GM13976 (cell line): Measurements from ENCODE around the gene AUTS2.

Experiments
- DNase-seq: peaks from one replicate; pipeline ENCODE4 v3.0.0; 2012; ENCODE audit warnings: low spot score
- in situ Hi-C: fragments of 300-500 bp; cut with MboI; formaldehyde crosslinking; loops from one replicate; pipeline ENCODE4 v1.12.0; 2022; ENCODE audit warnings: low sequenced_read_pairs, mixed read lengths, inconsistent platforms; ENCODE audit not compliant: unreplicated experiment
- TF ChIP-seq, protein P1 (sequence below): IDR thresholded peaks from 2 replicates; pipeline ENCODE4 v1.5.1; 2012; ENCODE audit warnings: borderline replicate concordance, mild to moderate bottlenecking; ENCODE audit not compliant: insufficient read depth; ENCODE audit errors: extremely low read depth, missing control alignments, control extremely low read depth

The AUTS2 gene

DNA sequence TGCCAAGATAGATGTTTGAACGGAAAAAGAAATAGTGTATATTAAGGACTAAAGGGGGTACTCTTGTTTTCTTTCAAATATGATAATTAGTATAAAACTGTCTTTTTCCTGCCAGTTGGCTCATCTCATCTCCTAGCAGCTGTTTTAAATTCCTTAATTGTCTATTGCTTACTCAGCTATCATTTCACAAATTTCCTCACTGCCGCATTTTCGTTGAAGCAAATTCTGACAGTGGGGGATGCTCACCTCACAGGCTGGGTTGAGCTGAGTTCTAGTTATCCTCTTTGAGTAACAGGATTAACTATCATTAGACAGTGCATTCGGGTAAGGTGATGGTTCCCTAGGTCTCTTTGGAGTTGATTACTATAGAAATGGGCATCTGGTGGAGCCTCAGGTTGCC lies 592.0 kb downstream of the AUTS2 start:
- TF ChIP-seq, protein P1, sequence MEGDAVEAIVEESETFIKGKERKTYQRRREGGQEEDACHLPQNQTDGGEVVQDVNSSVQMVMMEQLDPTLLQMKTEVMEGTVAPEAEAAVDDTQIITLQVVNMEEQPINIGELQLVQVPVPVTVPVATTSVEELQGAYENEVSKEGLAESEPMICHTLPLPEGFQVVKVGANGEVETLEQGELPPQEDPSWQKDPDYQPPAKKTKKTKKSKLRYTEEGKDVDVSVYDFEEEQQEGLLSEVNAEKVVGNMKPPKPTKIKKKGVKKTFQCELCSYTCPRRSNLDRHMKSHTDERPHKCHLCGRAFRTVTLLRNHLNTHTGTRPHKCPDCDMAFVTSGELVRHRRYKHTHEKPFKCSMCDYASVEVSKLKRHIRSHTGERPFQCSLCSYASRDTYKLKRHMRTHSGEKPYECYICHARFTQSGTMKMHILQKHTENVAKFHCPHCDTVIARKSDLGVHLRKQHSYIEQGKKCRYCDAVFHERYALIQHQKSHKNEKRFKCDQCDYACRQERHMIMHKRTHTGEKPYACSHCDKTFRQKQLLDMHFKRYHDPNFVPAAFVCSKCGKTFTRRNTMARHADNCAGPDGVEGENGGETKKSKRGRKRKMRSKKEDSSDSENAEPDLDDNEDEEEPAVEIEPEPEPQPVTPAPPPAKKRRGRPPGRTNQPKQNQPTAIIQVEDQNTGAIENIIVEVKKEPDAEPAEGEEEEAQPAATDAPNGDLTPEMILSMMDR = no peak
- DNase-seq = no peak
- in situ Hi-C loops = no loop called here

DNA sequence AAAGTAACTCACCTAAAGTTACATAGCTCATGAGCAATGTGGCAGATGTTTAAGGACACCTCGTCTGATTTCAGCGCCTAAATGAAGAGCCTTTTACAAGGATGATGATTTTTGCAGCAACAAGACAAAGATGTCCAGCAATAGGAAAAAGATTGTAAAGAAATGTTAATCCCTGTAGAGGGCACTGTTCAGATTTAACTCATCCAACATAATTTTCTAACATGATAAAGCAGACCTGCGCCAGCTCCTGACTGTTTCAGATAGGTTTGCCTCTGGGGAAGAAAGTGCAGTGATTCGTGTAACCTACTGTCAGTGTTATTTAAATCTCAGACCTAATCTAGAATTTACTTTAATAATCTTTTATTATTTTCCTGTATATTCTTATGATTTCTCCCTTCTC lies 595.2 kb downstream of the AUTS2 start:
- DNase-seq = no peak
- TF ChIP-seq, protein P1 = no peak
- in situ Hi-C loops = no loop called here

DNA sequence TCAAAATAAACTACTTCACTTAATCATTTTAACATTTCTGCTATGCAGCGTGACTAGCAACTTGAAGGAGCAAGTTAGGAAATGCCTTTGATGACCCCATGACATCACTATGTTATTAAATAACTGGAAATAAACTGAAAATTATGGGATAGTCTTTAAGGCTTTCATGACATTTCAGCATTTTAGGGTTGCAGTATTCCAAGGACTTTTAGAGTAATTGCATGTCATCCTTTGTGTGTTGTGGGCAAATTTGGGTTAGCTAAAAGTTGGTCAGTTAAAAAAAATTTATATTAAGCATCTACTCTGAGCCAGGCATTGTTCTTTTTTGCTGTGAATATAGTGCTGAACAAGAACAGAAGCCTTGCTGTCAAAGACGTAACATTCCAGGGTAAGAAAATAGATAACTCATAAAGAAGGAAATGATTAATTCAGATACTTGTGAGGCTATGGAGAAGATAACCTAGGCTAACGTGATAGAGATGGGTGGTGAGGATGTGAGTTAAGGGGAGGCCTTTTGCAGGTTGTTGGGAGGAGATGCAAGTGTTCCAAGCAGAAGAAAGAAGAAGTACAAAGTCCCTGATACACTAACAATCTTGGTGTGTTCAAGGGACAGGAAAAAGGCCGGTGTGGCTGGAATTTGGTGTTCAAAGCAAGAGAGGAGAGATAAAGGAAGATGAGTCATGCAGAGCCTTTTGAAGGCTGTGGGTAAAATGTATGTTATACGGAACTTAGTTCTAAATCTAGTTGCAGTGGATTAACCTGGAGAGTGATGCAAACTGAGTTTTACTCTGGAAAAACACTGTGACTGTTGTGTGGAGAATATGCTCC lies 610.2 kb downstream of the AUTS2 start:
- TF ChIP-seq, protein P1 = no peak
- in situ Hi-C loops = no loop called here
- DNase-seq = no peak

DNA sequence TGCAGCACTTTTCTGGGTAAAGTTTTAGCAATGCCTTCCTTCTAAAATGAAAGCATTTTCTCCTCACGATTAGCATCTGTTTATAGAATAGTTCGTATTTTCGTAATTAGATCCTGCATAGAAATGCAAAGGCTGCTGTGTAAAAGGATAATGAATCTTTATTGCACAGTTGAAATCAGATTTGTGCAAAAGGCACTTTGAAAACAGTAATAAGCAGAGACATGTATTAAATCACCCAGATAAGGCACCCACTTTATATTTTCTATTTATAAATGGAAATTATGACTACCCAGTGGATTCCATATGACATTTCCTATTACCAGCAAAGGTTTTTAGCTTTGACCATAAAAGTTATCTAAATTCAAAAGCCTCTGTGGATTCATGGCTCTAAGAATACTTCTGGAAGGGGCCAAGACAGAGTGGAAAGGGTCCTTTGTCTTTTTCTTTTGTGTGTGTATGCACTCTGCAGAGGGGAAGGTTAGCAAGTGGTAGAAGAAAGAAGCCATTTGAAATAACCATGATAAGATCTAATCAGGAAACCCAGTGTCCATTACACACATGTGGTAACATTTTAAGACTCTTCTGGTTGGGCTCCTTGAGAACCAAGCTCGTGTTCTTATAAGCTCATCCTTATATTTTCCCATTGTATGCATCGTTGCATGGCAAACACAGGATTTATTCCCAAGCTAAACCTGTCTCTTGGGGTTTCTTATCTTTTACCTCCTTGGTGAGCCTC lies 612.1 kb downstream of the AUTS2 start:
- TF ChIP-seq, protein P1 = no peak
- no peak for DNase-seq
- in situ Hi-C loops = no loop called here

DNA sequence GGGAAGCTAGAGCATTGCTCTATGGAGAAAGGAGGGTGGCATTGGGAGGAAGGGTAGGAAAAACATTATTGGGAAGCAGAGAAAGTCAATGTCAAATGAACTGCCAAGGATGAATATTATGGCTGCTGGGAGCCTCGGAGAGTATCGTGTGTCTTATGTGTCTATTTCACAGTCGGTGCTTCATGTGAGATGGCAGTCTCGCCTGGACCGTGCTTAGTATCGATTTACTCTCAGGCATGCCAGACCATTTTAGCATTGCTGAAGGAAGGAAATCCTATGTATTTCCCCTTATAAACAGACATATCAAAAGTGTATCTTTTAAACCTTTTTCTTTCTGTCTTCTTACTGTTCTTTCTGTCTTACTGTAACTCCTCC lies 612.6 kb downstream of the AUTS2 start:
- in situ Hi-C loops = no loop called here
- no peak for DNase-seq
- TF ChIP-seq, protein P1 = no peak

DNA sequence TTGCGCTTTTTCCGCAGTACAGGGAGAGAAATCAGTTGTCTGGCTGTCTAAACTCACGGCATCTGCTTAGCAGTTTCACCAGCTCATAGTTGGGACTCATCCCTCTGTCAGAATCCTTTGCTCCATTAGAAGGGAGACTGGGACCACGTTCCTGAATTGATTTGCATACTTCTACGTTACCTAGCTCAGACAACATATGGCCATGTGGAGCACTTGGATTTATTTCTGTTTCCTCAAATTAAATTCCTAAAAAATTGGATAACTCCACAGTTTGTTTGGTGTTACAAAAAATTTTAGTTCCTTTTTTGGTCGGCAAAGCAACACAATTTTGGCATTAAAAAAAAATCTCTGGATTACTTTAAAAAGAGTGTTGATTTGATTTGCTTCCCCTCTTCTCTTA lies 614.0 kb downstream of the AUTS2 start:
- TF ChIP-seq, protein P1 = no peak
- DNase-seq = no peak
- in situ Hi-C loops = no loop called here

DNA sequence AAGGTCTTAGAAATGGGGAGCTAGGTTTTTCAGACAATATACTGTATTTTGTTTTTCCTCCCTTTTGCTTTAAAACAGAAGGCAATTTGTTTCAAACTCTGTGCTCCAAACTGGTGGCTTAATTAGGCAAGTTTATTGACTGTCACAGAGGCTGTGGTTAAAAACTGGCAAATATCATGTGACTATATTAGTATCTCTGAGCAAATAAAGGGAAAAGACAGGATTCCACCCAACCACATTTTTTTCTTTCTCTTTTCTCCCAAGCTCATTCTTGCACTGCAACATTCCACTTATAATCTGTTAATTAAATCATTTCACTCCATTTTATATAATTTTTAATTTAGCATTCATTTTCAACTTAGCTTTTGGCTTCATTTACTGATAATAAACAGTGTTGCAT lies 615.8 kb downstream of the AUTS2 start:
- in situ Hi-C loops = no loop called here
- DNase-seq = no peak
- TF ChIP-seq, protein P1 = no peak
